HEK293T (cell line): Measurements from ENCODE around the gene NTN4.

ENCODE experiments used
- CTBP1 ChIP-seq: fragments of 450-650 bp; IDR thresholded peaks from 2 replicates; pipeline ENCODE4 v1.6.1; 2016; ENCODE audit warnings: borderline replicate concordance
- ELF4 ChIP-seq: fragments of 450-650 bp; IDR thresholded peaks from 2 replicates; pipeline ENCODE4 v1.6.1; 2017; ENCODE audit warnings: antibody characterized with exemption
- FOXA1 ChIP-seq: fragments of 450-650 bp; IDR thresholded peaks from 2 replicates; pipeline ENCODE4 v1.6.1; 2016; ENCODE audit warnings: mild to moderate bottlenecking
- FOXK2 ChIP-seq: fragments of 450-650 bp; IDR thresholded peaks from 2 replicates; pipeline ENCODE4 v1.6.1; 2016; ENCODE audit warnings: mild to moderate bottlenecking
- FOXM1 ChIP-seq: fragments of 450-650 bp; IDR thresholded peaks from 2 replicates; pipeline ENCODE4 v1.6.1; 2017; ENCODE audit warnings: mild to moderate bottlenecking, borderline replicate concordance
- HDGF ChIP-seq: fragments of 450-650 bp; IDR thresholded peaks from 2 replicates; pipeline ENCODE4 v1.6.1; 2017; ENCODE audit warnings: antibody characterized with exemption, borderline replicate concordance
- L3MBTL2 ChIP-seq: fragments of 450-650 bp; conservative IDR thresholded peaks from 2 replicates; pipeline ENCODE4 v1.6.1; 2016; ENCODE audit warnings: mild to moderate bottlenecking
- SUZ12 ChIP-seq: fragments of 450-650 bp; IDR thresholded peaks from 2 replicates; pipeline ENCODE4 v1.6.1; 2016; ENCODE audit warnings: mild to moderate bottlenecking

- TF ChIP-seq ELF4: no peak
- no peak for TF ChIP-seq SUZ12
- no peak for TF ChIP-seq L3MBTL2
- TF ChIP-seq FOXA1: no peak
- TF ChIP-seq HDGF: no peak
- TF ChIP-seq FOXK2: no peak
- no peak for TF ChIP-seq FOXM1
- no peak for TF ChIP-seq CTBP1
Observed at GRCh38 chr12:95829395-95829794, 38.8 kb upstream of the NTN4 start.
